Stimulated activated CD8-positive, alpha-beta memory T cell treated with anti-CD3 and anti-CD28 coated beads, Interleukin-12 subunit alpha, Interleukin-12 subunit beta, amount 100 ng/mL, for 4 hours (primary cell): ENCODE results near the gene PLAC9.
A peak's percentile ranks its signal among the peaks of the same experiment; 100 is the strongest.

Experiments used
- DNase-seq: peaks from one replicate; pipeline ENCODE4 v3.0.0-alpha.2; 2020; ENCODE audit warnings: low read depth

PLAC9 gene

DNA sequence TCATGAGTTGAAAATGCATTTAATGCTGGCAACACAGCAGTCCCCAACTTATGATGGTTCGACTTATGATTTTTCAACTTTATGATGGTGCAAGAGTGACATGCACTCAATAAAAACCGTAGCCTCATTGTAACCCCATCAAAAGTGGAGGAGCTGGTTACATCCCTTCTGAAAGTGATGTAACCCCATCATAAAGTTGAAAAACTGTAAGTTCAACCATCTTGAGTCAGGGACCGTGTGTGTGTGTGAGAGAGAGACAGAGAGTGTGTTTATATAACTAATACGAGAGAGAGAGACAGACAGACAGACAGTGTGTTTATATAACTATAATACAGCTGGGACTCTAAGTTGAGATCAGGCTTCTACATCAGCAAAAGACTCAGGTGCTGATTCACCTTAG is 51.8 kb downstream of the PLAC9 start:
- DNase-seq = no peak

DNA sequence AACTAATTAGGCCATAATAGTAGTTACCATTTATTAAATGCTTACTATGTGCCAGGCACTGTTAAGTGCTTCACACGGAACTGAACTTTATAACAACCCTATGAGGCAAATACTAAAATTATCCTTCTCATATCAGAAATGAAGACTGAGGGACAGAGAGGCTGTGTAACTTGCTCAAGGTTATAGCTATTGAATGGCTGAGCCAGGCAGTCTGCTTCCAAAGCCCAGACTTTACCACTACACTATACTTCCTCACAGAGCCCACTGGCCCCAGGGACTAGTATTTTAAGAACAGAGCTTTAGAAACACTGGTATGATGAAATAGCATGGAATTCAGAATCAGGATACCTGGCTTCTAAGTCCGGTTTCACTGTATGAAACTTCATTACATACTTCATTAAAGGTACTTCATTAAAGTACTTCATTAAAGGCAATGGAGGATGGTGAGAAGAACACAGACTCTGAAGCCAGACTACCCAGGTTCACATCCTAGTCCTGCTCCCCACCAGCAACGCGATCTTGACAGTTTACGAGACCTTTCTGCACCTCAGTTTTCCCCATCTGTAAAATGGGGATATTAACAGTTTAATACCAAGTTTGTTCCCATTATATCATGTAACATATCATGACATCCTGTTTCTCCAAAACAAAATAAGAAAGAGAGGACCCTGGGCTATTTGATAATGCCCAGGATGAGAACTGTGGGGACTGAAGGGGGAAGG is 53.2 kb downstream of the PLAC9 start:
- DNase-seq = no peak

DNA sequence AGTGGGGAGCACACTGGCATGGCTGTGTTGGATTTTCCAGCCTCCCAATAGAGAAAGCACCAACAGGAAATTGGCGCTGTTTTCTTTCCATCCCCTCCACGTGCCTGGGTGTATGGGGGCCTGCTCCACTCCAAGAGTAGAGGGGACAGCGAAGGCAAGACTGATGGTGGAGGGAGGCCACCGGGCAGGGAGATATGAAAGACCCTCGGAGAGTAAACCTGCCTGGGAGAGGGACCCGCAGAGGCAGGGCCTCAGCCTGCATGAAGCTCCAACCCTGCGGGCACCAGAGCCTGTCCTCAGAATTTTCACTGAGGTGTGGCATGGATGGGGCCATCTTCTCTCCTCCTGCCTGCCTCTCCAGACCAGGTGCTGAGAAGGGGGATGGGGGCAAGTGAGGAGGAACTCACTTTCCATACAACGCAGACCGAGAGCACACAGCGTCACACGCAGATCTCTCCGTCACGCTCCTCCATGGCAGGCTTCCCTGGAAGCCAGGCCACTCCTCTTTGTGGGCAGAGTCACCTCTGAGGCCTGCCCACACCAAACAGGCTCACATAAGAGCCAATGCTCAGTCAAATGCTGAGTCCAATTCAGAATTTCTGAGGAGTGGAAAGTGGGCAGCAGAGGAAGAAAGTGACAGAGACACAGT is 54.0 kb downstream of the PLAC9 start:
- DNase-seq = no peak

DNA sequence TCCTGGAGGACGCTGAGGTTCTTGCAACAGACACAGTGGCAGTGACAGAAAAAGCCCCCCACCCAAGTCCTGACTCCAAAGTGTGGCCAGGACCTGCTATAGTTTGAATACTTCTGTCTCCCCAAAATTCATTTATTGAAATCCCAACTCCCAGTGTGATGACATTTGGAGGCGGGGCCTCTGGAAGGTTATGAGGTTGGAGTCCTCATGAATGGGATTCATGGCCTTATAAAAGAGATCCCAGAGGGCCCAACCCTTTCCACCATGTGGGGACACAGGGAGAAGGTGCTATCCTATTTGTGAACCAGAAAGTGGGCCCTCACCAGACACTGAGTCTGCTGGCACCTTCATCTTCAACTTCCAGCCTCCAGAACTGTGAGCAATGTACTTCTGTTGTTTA is 54.5 kb downstream of the PLAC9 start:
- DNase-seq = no peak

DNA sequence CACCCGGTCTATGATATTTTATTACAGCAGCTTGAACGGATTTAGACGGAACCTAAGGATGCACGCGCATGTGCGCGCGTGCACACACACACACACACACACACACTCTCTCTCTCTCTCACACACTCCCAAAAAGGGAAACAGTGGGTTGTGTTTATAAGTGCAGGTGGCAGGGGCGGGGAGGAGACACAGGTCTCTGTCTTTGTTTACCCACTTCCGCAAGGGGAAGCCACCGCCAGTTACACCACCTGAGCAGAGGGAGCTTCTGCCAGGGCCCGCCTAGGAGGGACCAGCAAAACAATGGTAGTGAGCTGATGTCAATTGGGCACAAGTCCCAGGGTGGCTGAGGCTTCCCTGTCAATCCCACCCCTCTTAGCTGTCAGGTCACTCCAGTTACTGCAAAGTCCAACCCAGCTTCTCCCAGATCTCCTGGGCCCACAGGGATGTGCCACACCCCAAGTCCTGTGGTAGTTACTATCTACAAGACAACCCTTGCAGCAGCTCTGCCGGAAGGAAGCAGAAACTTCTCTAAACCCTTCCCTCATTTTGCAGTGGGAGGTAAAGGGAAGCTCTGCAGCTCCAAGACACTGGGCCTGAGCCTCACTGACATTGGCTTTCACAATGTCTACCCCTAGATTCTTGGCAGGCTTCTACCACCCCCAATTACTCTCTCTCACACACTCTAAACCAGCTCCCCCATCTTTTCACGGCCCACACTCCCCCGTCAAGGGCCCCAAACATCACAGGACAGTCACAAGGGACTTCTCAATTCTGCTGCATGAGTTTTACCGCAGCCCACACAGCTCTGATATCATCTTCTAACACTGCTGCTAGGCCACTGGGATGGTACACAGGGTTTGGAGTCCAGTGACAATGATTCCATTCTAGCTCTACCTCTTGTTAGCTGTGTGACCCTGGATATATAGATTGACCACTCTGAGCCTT is 55.2 kb downstream of the PLAC9 start:
- DNase-seq = peak; percentile 34

DNA sequence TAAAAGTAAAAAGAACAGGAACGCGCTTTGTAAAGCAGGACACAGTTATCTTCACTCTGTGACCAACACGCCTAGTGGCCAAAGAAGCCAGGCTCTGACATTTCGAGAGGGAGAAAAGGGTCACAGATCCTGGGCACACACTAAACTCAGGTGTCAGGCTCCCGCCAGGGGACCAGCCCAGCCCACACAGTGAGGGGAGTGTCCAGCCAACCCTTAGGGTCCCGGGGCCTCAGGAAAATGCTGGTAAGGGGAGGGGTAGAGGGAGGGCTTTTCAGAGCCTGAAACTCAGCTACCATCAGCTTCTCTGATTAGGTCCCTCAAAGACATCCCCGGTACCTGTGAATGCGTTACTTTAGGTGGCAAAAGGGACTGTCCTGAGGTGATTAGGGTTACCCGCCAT is 56.2 kb downstream of the PLAC9 start:
- DNase-seq = no peak

DNA sequence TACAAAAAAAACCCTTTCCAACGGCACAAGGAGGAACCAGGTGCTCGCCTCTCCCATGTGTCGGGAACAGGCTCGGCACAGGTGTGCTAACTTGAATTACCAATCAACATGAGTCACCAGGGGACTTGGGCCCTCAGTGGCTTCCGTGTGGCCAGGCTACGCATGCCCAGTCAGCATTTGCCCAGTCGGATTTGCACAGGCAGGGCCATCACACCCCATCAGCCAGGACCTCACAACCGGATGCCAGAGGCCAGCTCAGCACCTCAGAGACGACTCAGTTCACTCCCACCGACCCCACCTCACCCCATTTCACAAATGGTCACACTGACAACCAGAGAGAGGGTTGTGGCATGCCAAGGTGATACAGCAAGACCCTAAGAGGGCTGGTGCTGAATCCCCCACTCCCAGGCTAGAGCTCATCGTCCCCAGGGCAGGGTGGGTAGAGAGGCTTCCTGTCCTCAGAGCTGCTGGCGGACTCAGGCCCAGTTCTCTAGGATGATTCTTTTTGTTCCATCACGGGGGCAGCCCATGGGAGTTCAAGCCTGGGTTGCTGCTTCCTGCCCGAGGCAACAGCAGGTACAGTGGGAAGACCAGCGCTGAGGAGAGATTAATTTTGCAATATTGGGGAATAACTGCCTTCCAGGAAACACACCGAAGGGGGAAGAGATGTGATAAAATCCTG is 59.2 kb downstream of the PLAC9 start:
- DNase-seq = peak; percentile 15

DNA sequence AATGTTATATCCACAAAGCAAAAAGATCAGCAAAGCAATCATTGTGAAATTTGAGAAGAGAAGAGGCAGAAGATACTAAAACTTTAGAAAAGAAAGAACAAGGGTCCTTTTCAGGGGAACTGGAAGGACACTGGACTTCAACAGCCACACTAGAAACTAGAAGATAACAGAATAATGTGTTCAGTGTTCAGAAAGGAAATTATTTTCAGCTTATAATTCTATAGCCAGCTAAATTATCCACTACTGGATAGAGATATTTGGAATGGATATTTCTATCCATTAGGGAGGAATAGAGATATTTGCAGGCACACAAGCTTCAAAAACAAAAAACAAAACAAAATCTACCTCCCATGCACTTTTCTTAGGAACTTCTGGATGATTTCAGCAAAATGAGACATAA is 60.0 kb downstream of the PLAC9 start:
- no peak for DNase-seq

DNA sequence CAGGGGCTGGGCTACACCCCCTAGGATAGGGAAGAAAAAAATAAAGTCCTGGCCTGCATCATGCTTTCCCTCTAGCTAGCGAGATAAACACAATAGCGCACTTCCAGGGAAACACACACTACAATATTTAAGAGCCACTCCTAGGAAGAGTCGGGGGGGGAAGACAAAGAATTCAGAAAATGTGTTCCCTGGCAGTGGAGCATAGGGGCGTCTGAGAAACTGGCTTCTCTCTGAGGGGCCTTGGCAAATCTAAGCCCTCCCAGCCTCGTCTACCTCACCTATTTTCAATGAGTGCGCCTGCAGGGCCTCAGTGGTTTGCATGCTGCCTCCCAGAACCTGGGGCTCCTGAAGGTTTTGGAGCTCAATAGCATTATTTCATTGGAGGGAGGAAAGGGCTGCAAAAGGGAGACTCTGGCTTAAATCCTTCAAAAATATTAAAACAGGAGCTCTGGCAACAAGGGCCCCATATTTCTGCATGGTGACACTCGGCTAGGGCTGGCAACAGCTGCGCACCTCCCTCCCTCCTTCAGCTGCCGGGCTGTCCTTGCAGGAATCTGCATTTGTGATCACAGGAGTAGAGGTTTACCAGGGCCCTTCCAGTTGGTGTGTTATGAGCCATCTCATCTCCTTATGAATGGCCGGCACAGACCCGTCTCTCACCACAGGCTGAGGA is 62.0 kb downstream of the PLAC9 start:
- DNase-seq = no peak
